ENCODE results near the gene MAG. TPM values are rescaled to one million over a fixed set of nuclear protein-coding genes. Genes with fewer than 3 reads are reported as not detected.

MAG gene
- total and polyA plus RNA-seq, 2 of the 8 experiments (the other 6 are each of a cell fraction or from before 2014, with no cell fraction given): 0.20 to 1.3 TPM

DNA sequence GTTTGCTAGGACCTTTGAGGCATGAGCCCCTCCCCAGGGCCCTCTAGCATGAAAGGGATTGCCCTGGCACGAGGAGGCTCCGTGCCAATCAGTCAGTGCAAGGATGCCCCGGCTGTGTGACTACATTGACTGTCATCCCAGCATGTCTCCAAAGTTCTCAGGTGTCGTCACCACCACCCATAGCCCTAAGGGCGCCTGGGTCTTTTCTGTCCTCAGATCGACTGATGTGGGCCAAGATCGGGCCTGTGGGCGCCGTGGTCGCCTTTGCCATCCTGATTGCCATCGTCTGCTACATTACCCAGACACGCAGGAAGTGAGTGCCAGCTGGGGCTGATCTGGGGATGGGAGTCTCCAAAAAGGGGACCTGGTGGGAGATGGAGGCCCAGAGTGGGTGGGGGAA is 18.4 kb downstream of the MAG start:
- no peaks in the 10 kb centered on the region for H3K79me2 ChIP-seq (ENCODE audit: control insufficient read depth in 1 of 2, insufficient read depth in 2 of 2, low read length in 2 of 2)
- no peak for FAIRE-seq
- no peak overlapping the region for H3K14ac ChIP-seq (ENCODE audit: insufficient read length)
- TF ChIP-seq E2F6 (IDR thresholded peaks at IDR 0.05): no peak
- no peak for TF ChIP-seq FOSL1 (IDR thresholded peaks at IDR 0.05; ENCODE audit: insufficient read depth, low read depth, low read length)
- TF ChIP-seq SRF (IDR thresholded peaks at IDR 0.05; ENCODE audit: low read depth, low read length): no peak
- no peak for TF ChIP-seq NRF1 (IDR thresholded peaks at IDR 0.05; ENCODE audit: low read depth, low read length)
- TF ChIP-seq CREB1 (IDR thresholded peaks at IDR 0.05): no peak
- no peak overlapping the region for H4K5ac ChIP-seq (ENCODE audit: insufficient read length, low read depth, low read length)
- no peak overlapping the region for H3K4ac ChIP-seq (replicated peaks; ENCODE audit: insufficient read length, low read depth, low read length)
- POLR2A ChIA-PET (ENCODE audit: partially characterized antibody): no interaction called here
- no peaks in the 10 kb centered on the region for H3K79me1 ChIP-seq (ENCODE audit: low read depth, low read length)
- H3K9me3 ChIP-seq (ENCODE audit: insufficient read depth in 2 of 2, low read depth in 1 of 2, low read length in 1 of 2): no peaks in the 10 kb centered on the region
- 97% methylated on average over 12 of the region's 12 CpGs; no CpG with 5 or more reads in 1 of the 2 experiments for WGBS, 2 experiments (ENCODE audit: extremely low coverage in 1 of 2, insufficient coverage in 1 of 2, insufficient read length in 1 of 2, insufficient replicate concordance in 2 of 2, low coverage in 1 of 2, low lambda C conversion rate in 2 of 2, missing lambda C conversion rate in 1 of 2)
- no peak overlapping the region for H2AK5ac ChIP-seq (ENCODE audit: low read depth, low read length)
- no peak overlapping the region for H4K91ac ChIP-seq (replicated peaks; ENCODE audit: insufficient read length, low read length)
- H2BK5ac ChIP-seq (ENCODE audit: low read depth, low read length): no peak overlapping the region
- no peak overlapping the region for H3K27ac ChIP-seq (ENCODE audit: low read depth, low read length)
- H2BK15ac ChIP-seq (ENCODE audit: low read length): no peak overlapping the region
- H4K8ac ChIP-seq (ENCODE audit: extremely low read depth, insufficient read depth, low read length): no peak overlapping the region
- no peak overlapping the region for H3K23ac ChIP-seq (ENCODE audit: insufficient read length)
- H2AFZ ChIP-seq (ENCODE audit: low read length): no peak overlapping the region
- CTCF ChIA-PET (ENCODE audit: partially characterized antibody): interaction anchor here (0.8 to 1.0 kb wide), 2 partner anchors 16 to 20 kb away, joined by 3 to 4 read pairs; no protein-coding TSS in a partner anchor
- H2BK12ac ChIP-seq (ENCODE audit: low read depth, low read length): no peak overlapping the region
- H3K27me3 ChIP-seq (replicated peaks in 1 of 4; ENCODE audit: control insufficient read depth in 3 of 4, extremely low read depth in 1 of 4, insufficient read depth in 3 of 4, low read length in 3 of 4): no peaks in the 10 kb centered on the region
- no peak overlapping the region for H3K4me2 ChIP-seq (ENCODE audit: insufficient read depth in 1 of 2, low read depth in 2 of 2, low read length in 2 of 2)
- H3K4me1 ChIP-seq (replicated peaks in 1 of 4; ENCODE audit: control insufficient read depth in 3 of 4, insufficient read depth in 4 of 4, low read length in 3 of 4): peaks cover 0 to 2% (median 0%) of the 10 kb centered on the region in 4 experiments; a peak in 1 of 7 replicates
- no peaks in the 10 kb centered on the region for H4K20me1 ChIP-seq (replicated peaks in 1 of 2; ENCODE audit: control insufficient read depth in 1 of 2, insufficient read depth in 2 of 2, low read length in 2 of 2)
- no peak overlapping the region for H3K56ac ChIP-seq (replicated peaks; ENCODE audit: insufficient read length, low read depth, low read length)
- no peak overlapping the region for H2BK20ac ChIP-seq (ENCODE audit: low read length)
- no peaks in the 10 kb centered on the region for H3K36me3 ChIP-seq (ENCODE audit: control insufficient read depth in 2 of 4, insufficient read depth in 4 of 4, low read length in 3 of 4)
- DNase-seq (ENCODE audit: low read depth in 1 of 2, low spot score in 2 of 2): no peak
- H3K4me3 ChIP-seq (ENCODE audit: extremely low read depth in 1 of 4, insufficient read depth in 2 of 4, low read depth in 3 of 4, low read length in 4 of 4): no peak overlapping the region
- no peak overlapping the region for H2BK120ac ChIP-seq (replicated peaks; ENCODE audit: low read depth, low read length)
- no peak overlapping the region for H3K9ac ChIP-seq (replicated peaks in 1 of 4; ENCODE audit: extremely low read depth in 1 of 4, low read depth in 3 of 4, low read length in 3 of 4)
- no peak overlapping the region for H3K18ac ChIP-seq (ENCODE audit: extremely low read depth, low read length)
- no peaks in the 10 kb centered on the region for H3K23me2 ChIP-seq (ENCODE audit: low read depth, low read length)

Measured in H1 (cell line).